ENCODE measurements around the gene TBC1D10B. TPM values are rescaled to one million over a fixed set of nuclear protein-coding genes. Genes with fewer than 3 reads are reported as not detected.

TBC1D10B gene
- total RNA-seq, 1 experiment from 2014 or later: 49.2 TPM

DNA sequence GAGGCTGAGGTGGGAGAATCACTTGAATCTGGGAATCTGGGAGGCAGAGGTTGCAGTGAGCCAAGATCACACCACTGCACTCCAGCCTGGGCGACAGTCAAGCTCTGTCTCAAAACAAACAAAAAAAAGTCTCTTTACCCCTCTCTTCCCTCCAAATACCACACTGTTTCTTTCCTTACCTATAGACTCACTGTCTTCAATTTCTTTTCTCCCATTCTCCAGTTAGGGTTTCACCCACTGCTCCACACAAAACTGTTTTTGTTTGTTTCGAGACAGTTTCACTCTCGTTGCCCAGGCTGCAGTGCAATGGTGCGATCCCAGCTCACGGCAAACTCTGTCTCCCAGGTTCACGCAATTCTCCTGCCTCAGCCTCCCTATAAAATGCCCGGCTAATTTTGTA lies 9.1 kb downstream of the TBC1D10B start:
- no TSS peak for BruUV-seq (replicated peaks)
- Histone ChIP-seq H3K36me3 (ENCODE audit: control insufficient read depth in 1 of 2, insufficient read depth in 2 of 2, low read length in 2 of 2) (peaks cover 23 to 37% of the 10 kb centered on the region in 2 experiments), H3K9ac (ENCODE audit: low read length) (no peak overlapping the region), H2AFZ (ENCODE audit: low read depth, low read length, poor library complexity, severe bottlenecking) (no peak overlapping the region), H3K4me3 (replicated peaks in 1 of 2; ENCODE audit: low read depth in 1 of 2, low read length in 2 of 2) (no peak overlapping the region), H3K27me3 (ENCODE audit: insufficient read depth, low read length) (no peaks in the 10 kb centered on the region), H4K20me1 (ENCODE audit: insufficient read depth) (no peaks in the 10 kb centered on the region), H3K9me3 (ENCODE audit: control insufficient read depth in 1 of 2, insufficient read depth in 1 of 2, low read depth in 1 of 2, low read length in 2 of 2) (no peaks in the 10 kb centered on the region), H3K9me2 (ENCODE audit: insufficient read depth) (no peaks in the 10 kb centered on the region), H3K4me1 (ENCODE audit: control insufficient read depth in 1 of 2, insufficient read depth in 2 of 2, low read length in 2 of 2) (peaks cover 9 to 14% of the 10 kb centered on the region in 2 experiments), H3K79me2 (ENCODE audit: insufficient read depth, low read length) (peaks cover 59% of the 10 kb centered on the region), H3K4me2 (ENCODE audit: low read length) (no peak overlapping the region), H3K27ac (ENCODE audit: low read depth, low read length) (no peak overlapping the region)
- TF ChIP-seq JUND (IDR thresholded peaks at IDR 0.05) (no peak), EZH2 (IDR thresholded peaks at IDR 0.05) (no peak), ZFX (IDR thresholded peaks at IDR 0.05) (no peak), SRF (IDR thresholded peaks at IDR 0.05; ENCODE audit: low read depth) (no peak), FOSL1 (IDR thresholded peaks at IDR 0.05; ENCODE audit: low read depth) (no peak), EGR1 (IDR thresholded peaks at IDR 0.05; ENCODE audit: low read depth) (no peak), SIN3A (IDR thresholded peaks at IDR 0.05; ENCODE audit: low read depth) (no peak), TCF7L2 (IDR thresholded peaks at IDR 0.05; ENCODE audit: borderline replicate concordance, extremely low read depth, insufficient read depth, insufficient read length) (no peak), ZNF274 (IDR thresholded peaks at IDR 0.05; ENCODE audit: low read depth, low read length) (no peak), RAD21 (IDR thresholded peaks at IDR 0.05; ENCODE audit: low read depth) (no peak), YY1 (IDR thresholded peaks at IDR 0.05; ENCODE audit: extremely low read depth, insufficient replicate concordance, low read depth, low read length) (no peak), EZH2phosphoT487 (IDR thresholded peaks at IDR 0.05; ENCODE audit: borderline replicate concordance) (no peak), POLR2A (IDR thresholded peaks at IDR 0.05; ENCODE audit: borderline replicate concordance, extremely low read depth, insufficient read depth, insufficient read length) (no peak), ELF1 (IDR thresholded peaks at IDR 0.05; ENCODE audit: borderline replicate concordance, low read depth) (no peak), POLR2AphosphoS5 (IDR thresholded peaks at IDR 0.05; ENCODE audit: low read depth, low read length) (no peak)
- TF ChIP-seq, protein P1, sequence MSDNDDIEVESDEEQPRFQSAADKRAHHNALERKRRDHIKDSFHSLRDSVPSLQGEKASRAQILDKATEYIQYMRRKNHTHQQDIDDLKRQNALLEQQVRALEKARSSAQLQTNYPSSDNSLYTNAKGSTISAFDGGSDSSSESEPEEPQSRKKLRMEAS (IDR thresholded peaks at IDR 0.05): no peak
- TF ChIP-seq, protein P2, sequence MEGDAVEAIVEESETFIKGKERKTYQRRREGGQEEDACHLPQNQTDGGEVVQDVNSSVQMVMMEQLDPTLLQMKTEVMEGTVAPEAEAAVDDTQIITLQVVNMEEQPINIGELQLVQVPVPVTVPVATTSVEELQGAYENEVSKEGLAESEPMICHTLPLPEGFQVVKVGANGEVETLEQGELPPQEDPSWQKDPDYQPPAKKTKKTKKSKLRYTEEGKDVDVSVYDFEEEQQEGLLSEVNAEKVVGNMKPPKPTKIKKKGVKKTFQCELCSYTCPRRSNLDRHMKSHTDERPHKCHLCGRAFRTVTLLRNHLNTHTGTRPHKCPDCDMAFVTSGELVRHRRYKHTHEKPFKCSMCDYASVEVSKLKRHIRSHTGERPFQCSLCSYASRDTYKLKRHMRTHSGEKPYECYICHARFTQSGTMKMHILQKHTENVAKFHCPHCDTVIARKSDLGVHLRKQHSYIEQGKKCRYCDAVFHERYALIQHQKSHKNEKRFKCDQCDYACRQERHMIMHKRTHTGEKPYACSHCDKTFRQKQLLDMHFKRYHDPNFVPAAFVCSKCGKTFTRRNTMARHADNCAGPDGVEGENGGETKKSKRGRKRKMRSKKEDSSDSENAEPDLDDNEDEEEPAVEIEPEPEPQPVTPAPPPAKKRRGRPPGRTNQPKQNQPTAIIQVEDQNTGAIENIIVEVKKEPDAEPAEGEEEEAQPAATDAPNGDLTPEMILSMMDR (IDR thresholded peaks at IDR 0.05 in 2 of 3, conservative IDR thresholded peaks at IDR 0.05 in 1 of 3; ENCODE audit: borderline replicate concordance in 1 of 3, insufficient read depth in 1 of 3, low read depth in 2 of 3, low read length in 2 of 3): no peak
- TF ChIP-seq, protein P3, sequence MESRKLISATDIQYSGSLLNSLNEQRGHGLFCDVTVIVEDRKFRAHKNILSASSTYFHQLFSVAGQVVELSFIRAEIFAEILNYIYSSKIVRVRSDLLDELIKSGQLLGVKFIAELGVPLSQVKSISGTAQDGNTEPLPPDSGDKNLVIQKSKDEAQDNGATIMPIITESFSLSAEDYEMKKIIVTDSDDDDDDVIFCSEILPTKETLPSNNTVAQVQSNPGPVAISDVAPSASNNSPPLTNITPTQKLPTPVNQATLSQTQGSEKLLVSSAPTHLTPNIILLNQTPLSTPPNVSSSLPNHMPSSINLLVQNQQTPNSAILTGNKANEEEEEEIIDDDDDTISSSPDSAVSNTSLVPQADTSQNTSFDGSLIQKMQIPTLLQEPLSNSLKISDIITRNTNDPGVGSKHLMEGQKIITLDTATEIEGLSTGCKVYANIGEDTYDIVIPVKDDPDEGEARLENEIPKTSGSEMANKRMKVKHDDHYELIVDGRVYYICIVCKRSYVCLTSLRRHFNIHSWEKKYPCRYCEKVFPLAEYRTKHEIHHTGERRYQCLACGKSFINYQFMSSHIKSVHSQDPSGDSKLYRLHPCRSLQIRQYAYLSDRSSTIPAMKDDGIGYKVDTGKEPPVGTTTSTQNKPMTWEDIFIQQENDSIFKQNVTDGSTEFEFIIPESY (IDR thresholded peaks at IDR 0.05; ENCODE audit: extremely low read depth, insufficient replicate concordance, low read length): no peak
- ATAC-seq (no peak), DNase-seq (ENCODE audit: low read depth, low spot score) (no peak)
- POLR2A ChIA-PET: no interaction called here
- CTCF ChIA-PET: no interaction called here
- intact Hi-C loops (cut with micrococcal nuclease): no loop called here
- RAD21 ChIA-PET (ENCODE audit: low non-redundant PET in 1 of 2, low total read pairs in 2 of 2, uncharacterized antibody in 2 of 2, unreplicated experiment in 2 of 2): no interaction called here
